Osteoblast (primary cell): ENCODE measurements around the gene ARHGAP10. TPM values are rescaled to one million over a fixed set of nuclear protein-coding genes. Genes with fewer than 3 reads are reported as not detected.

Experiments
- DNase-seq: peaks from one replicate; pipeline ENCODE4 v3.0.0; 2011; ENCODE audit warnings: low spot score, mixed read lengths; ENCODE audit not compliant: insufficient read length; ENCODE audit errors: missing footprints
- H2AFZ ChIP-seq: 2 replicates; pipeline ENCODE4 v1.6.0; 2011; ENCODE audit warnings: mild to moderate bottlenecking, low read length
- H3K27ac ChIP-seq: 2 replicates; pipeline ENCODE4 v1.5.1; 2011; ENCODE audit warnings: mild to moderate bottlenecking, low read depth, low read length, moderate library complexity
- H3K27me3 ChIP-seq: 2 replicates; pipeline ENCODE4 v1.6.0; 2012; ENCODE audit warnings: mild to moderate bottlenecking, control low read depth, inconsistent platforms, low read length, moderate library complexity; ENCODE audit not compliant: insufficient read depth
- H3K36me3 ChIP-seq: 2 replicates; pipeline ENCODE4 v1.5.1; 2011; ENCODE audit warnings: mild to moderate bottlenecking, low read length, control low read depth, moderate library complexity; ENCODE audit not compliant: insufficient read depth
- H3K4me1 ChIP-seq: 2 replicates; pipeline ENCODE4 v1.5.1; 2011; ENCODE audit warnings: mild to moderate bottlenecking, low read length, control low read depth, moderate library complexity; ENCODE audit not compliant: insufficient read depth
- H3K4me2 ChIP-seq: 2 replicates; pipeline ENCODE4 v1.6.0; 2011; ENCODE audit warnings: mild to moderate bottlenecking, low read length; ENCODE audit not compliant: insufficient read depth
- H3K4me3 ChIP-seq: fragments of 200-600 bp; sonication (generic); 3 replicates; pipeline ENCODE4 v1.5.1; 2012; ENCODE audit warnings: mild to moderate bottlenecking, low read length, inconsistent platforms; ENCODE audit not compliant: insufficient read depth
- H3K79me2 ChIP-seq: 2 replicates; pipeline ENCODE4 v1.6.0; 2012; ENCODE audit warnings: mild to moderate bottlenecking, low read length, control low read depth, inconsistent platforms; ENCODE audit not compliant: insufficient read depth
- H3K9me3 ChIP-seq: 2 replicates; pipeline ENCODE4 v1.5.1; 2011; ENCODE audit warnings: low read depth, low read length, control low read depth
- H4K20me1 ChIP-seq: 2 replicates; pipeline ENCODE4 v1.6.0; 2012; ENCODE audit warnings: mild to moderate bottlenecking, low read length, control low read depth; ENCODE audit not compliant: insufficient read depth
- CTCF ChIP-seq: IDR thresholded peaks from 2 replicates; pipeline ENCODE4 v1.5.1; 2011; ENCODE audit warnings: mild to moderate bottlenecking, low read depth, low read length, moderate library complexity; ENCODE audit errors: extremely low read depth
- total RNA-seq: library from RNA; depleted of rRNA; stranded (reverse); fragments of >200 nt; gene quantifications from 2 replicates; pipeline ENCODE4 v1.2.3, GENCODE V29; 2012

ARHGAP10 gene
- total RNA-seq, 1 donor, result 31.5 TPM

GRCh38 chr4:147955827-147956558 lies 224.1 kb downstream of the ARHGAP10 start:
- H3K79me2 ChIP-seq, result no peaks in the 10 kb centered on the region
- no peak for DNase-seq
- no peaks in the 10 kb centered on the region for H3K4me1 ChIP-seq
- no peaks in the 10 kb centered on the region for H4K20me1 ChIP-seq
- no peaks in the 10 kb centered on the region for H3K9me3 ChIP-seq
- H2AFZ ChIP-seq, result no peak overlapping the region
- no peak for TF ChIP-seq CTCF
- H3K36me3 ChIP-seq, result no peaks in the 10 kb centered on the region
- no peak overlapping the region for H3K27ac ChIP-seq
- no peak overlapping the region for H3K4me2 ChIP-seq
- no peaks in the 10 kb centered on the region for H3K27me3 ChIP-seq
- H3K4me3 ChIP-seq, result no peak overlapping the region

DNA sequence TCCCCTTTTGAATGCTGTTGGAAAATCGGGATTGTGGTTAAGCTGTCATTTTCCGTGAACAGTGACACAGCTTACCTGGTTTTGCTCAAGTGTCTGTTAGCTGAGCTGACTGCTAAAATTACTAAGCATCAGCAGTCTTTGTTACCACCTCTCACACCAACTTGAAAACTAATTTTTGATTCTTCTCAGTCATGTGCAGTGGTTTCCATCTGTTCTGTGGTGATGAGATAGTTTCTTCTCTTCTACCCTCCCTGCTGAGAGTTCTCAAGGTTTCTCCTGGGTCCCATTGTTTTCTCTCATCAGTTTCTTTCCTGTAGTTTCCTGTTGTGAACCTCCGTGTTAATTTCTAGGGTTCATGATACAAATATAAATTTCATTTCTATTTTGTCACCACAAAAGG lies 225.6 kb downstream of the ARHGAP10 start:
- Histone ChIP-seq H3K4me1 (no peaks in the 10 kb centered on the region), H3K27ac (no peak overlapping the region), H4K20me1 (no peaks in the 10 kb centered on the region), H3K9me3 (no peaks in the 10 kb centered on the region), H3K27me3 (no peaks in the 10 kb centered on the region), H3K4me2 (no peak overlapping the region), H3K36me3 (no peaks in the 10 kb centered on the region), H2AFZ (no peak overlapping the region), H3K4me3 (no peak overlapping the region), H3K79me2 (no peaks in the 10 kb centered on the region)
- DNase-seq, result no peak
- TF ChIP-seq CTCF, result no peak

DNA sequence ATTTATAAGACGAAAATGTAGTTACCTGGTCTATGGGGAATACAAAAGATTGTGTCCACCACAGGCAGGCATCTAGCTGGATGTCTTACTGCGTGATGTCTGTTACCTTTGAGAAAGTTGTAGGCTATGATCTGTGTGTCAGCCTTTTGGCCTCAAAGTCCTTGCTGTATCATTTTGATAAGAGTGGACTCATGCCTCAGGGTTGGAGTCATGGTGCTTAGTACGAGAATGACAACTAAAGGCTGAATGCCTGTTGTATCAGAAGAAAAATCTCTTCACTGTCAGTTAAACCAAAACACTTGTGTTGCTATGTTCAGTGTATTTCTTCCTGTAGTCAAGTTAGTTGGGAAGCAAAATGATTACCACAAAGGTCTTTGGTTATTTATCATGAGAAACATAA lies 226.2 kb downstream of the ARHGAP10 start:
- Histone ChIP-seq H3K4me3 (no peak overlapping the region), H3K27me3 (no peaks in the 10 kb centered on the region), H4K20me1 (no peaks in the 10 kb centered on the region), H3K36me3 (no peaks in the 10 kb centered on the region), H3K4me1 (no peaks in the 10 kb centered on the region), H3K9me3 (no peaks in the 10 kb centered on the region), H2AFZ (no peak overlapping the region), H3K79me2 (no peaks in the 10 kb centered on the region), H3K27ac (no peak overlapping the region), H3K4me2 (no peak overlapping the region)
- no peak for TF ChIP-seq CTCF
- no peak for DNase-seq

DNA sequence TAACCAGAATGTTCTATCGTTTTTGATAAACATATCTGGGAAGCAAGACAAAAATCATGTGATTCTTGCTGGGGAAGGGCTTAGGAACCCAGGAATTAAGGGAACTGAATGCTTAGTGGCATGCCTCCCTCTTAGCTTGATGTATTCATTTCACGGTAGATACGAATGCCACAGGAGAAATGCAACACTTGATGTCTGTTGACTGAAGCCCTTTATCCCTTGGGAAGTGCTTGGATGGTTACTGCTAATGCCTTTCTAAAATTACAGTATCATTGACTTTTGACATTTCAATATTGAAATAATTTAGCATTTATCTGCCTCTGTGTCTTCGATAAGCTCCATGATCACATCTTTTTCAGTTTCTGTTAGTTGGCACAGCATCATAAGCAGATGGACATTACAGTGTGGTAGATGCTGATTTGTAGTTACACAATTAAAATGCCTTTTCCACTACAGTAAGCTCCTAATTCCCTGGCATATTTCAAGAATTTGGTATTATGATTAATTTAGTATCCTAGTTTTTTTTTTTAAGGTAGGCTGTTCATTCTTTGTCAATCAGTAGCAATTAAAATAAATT lies 226.7 kb downstream of the ARHGAP10 start:
- Histone ChIP-seq H3K27me3 (no peaks in the 10 kb centered on the region), H4K20me1 (no peaks in the 10 kb centered on the region), H3K4me3 (no peak overlapping the region), H3K4me2 (no peak overlapping the region), H2AFZ (no peak overlapping the region), H3K9me3 (no peaks in the 10 kb centered on the region), H3K4me1 (no peaks in the 10 kb centered on the region), H3K79me2 (no peaks in the 10 kb centered on the region), H3K27ac (no peak overlapping the region), H3K36me3 (no peaks in the 10 kb centered on the region)
- no peak for DNase-seq
- no peak for TF ChIP-seq CTCF
